GM23338 (cell line): ENCODE results near the gene APH1B. TPM values are rescaled to one million over a fixed set of nuclear protein-coding genes. Genes with fewer than 3 reads are reported as not detected.

ENCODE experiments used
- ATAC-seq: fragments of 200-7000 bp; cut with Tn5 transposase; 3 replicates; pipeline ENCODE4 v1.9.1; 2020
- DNase-seq: peaks from one replicate; pipeline ENCODE4 v3.0.0-alpha.2; 2015; ENCODE audit warnings: low spot score
- H2AFZ ChIP-seq: fragments of 200-600 bp; sonication (generic); 2 replicates; pipeline ENCODE4 v1.8.0; 2016; ENCODE audit warnings: antibody characterized with exemption, mild to moderate bottlenecking, moderate library complexity
- H3F3A ChIP-seq: fragments of 200-600 bp; sonication (generic); replicated peaks from 2 replicates; pipeline ENCODE4 v1.8.0; 2017; ENCODE audit warnings: antibody characterized with exemption, mixed run types, low read depth
- H3K27ac ChIP-seq: fragments of 200-600 bp; sonication (generic); 2 replicates; pipeline ENCODE4 v1.6.1; 2016; ENCODE audit warnings: low read depth
- H3K27me3 ChIP-seq: fragments of 200-600 bp; sonication (generic); 2 replicates; pipeline ENCODE4 v1.8.0; 2016; ENCODE audit warnings: mild to moderate bottlenecking, mixed run types, moderate library complexity; ENCODE audit not compliant: insufficient read depth
- H3K36me3 ChIP-seq: fragments of 200-600 bp; sonication (generic); 2 replicates; pipeline ENCODE4 v1.8.0; 2016; ENCODE audit warnings: mild to moderate bottlenecking; ENCODE audit not compliant: insufficient read depth
- H3K4me1 ChIP-seq: fragments of 200-600 bp; sonication (generic); 2 replicates; pipeline ENCODE4 v1.8.0; 2016; ENCODE audit warnings: mild to moderate bottlenecking, moderate library complexity; ENCODE audit not compliant: insufficient read depth
- H3K4me2 ChIP-seq: fragments of 200-600 bp; sonication (generic); 2 replicates; pipeline ENCODE4 v1.7.1; 2017; ENCODE audit warnings: mixed run types
- H3K4me3 ChIP-seq: fragments of 200-600 bp; sonication (generic); 2 replicates; pipeline ENCODE4 v1.6.1; 2016; ENCODE audit warnings: mixed run types
- H3K79me2 ChIP-seq: fragments of 200-600 bp; sonication (generic); replicated peaks from 2 replicates; pipeline ENCODE4 v1.8.0; 2017; ENCODE audit warnings: mild to moderate bottlenecking; ENCODE audit not compliant: insufficient read depth
- H3K9me2 ChIP-seq: fragments of 200-600 bp; sonication (generic); 2 replicates; pipeline ENCODE4 v1.8.0; 2017; ENCODE audit not compliant: insufficient read depth
- H4K20me1 ChIP-seq: fragments of 200-600 bp; sonication (generic); replicated peaks from 2 replicates; pipeline ENCODE4 v1.8.0; 2017; ENCODE audit warnings: mild to moderate bottlenecking; ENCODE audit not compliant: insufficient read depth
- H3K27ac Mint-ChIP-seq: 2 replicates; pipeline ENCODE4 v1.8.0; 2020; ENCODE audit warnings: inconsistent platforms, mild to moderate bottlenecking, moderate library complexity, mixed read lengths
- H3K27me3 Mint-ChIP-seq: 3 replicates; pipeline ENCODE4 v1.8.0; 2022; ENCODE audit warnings: low read depth, mild to moderate bottlenecking, moderate library complexity, mixed read lengths, inconsistent platforms; ENCODE audit not compliant: insufficient read depth, poor library complexity
- H3K36me3 Mint-ChIP-seq: 3 replicates; pipeline ENCODE4 v1.8.0; 2021; ENCODE audit warnings: low read depth, mild to moderate bottlenecking, inconsistent platforms, moderate library complexity, mixed read lengths
- H3K4me1 Mint-ChIP-seq: 3 replicates; pipeline ENCODE4 v1.8.0; 2020; ENCODE audit warnings: mild to moderate bottlenecking, inconsistent platforms, mixed read lengths
- H3K4me3 Mint-ChIP-seq: 3 replicates; pipeline ENCODE4 v1.8.0; 2021; ENCODE audit warnings: moderate library complexity, mild to moderate bottlenecking, inconsistent platforms, mixed read lengths
- H3K9me3 Mint-ChIP-seq: 3 replicates; pipeline ENCODE4 v1.8.0; 2020; ENCODE audit warnings: moderate library complexity, mild to moderate bottlenecking, inconsistent platforms, mixed read lengths
- CREB1 ChIP-seq: fragments of 250-450 bp; sonication (Bioruptor Pico); IDR thresholded peaks from 2 replicates; pipeline ENCODE4 v1.5.0; 2020; ENCODE audit warnings: low read depth, mild to moderate bottlenecking, moderate library complexity
- EZH2 ChIP-seq: fragments of 200-600 bp; sonication (generic); IDR thresholded peaks from one replicate; pipeline ENCODE4 v1.8.0; 2017; ENCODE audit warnings: antibody characterized with exemption, mild to moderate bottlenecking, low read depth; ENCODE audit not compliant: unreplicated experiment
- EZH2phosphoT487 ChIP-seq: fragments of 200-600 bp; sonication (generic); IDR thresholded peaks from one replicate; pipeline ENCODE4 v1.8.1; 2018; ENCODE audit warnings: antibody characterized with exemption; ENCODE audit not compliant: unreplicated experiment
- JUNB ChIP-seq: IDR thresholded peaks from one replicate; pipeline ENCODE4 v1.6.1; 2016; ENCODE audit warnings: antibody characterized with exemption; ENCODE audit not compliant: unreplicated experiment
- NANOG ChIP-seq: IDR thresholded peaks from 2 replicates; pipeline ENCODE4 v1.6.1; 2016; ENCODE audit warnings: antibody characterized with exemption, borderline replicate concordance
- POLR2AphosphoS5 ChIP-seq: IDR thresholded peaks from 2 replicates; pipeline ENCODE4 v1.6.1; 2016; ENCODE audit warnings: antibody characterized with exemption, low read depth
- STAT1 ChIP-seq: IDR thresholded peaks from one replicate; pipeline ENCODE4 v1.6.1; 2016; ENCODE audit warnings: antibody characterized with exemption; ENCODE audit not compliant: unreplicated experiment
- ZNF114 ChIP-seq: fragments of 250-450 bp; sonication (Bioruptor Pico); IDR thresholded peaks from 2 replicates; pipeline ENCODE4 v1.5.0; 2020; ENCODE audit warnings: mild to moderate bottlenecking, moderate library complexity
- polyA plus RNA-seq: library from polyadenylated mRNA; unstranded; fragments of >200 nt; fragmentation: Nextera tagmentation; extraction: Ambion mirVana; gene quantifications from 2 replicates; pipeline ENCODE4 v1.2.1, GENCODE V29; 2016
- total RNA-seq: library from RNA; depleted of rRNA; stranded (reverse); fragments of >200 nt; shearing (Covaris generic); gene quantifications from 2 replicates; pipeline ENCODE4 v1.2.3, GENCODE V29; 2014
- TF ChIP-seq, protein P1 (sequence below): IDR thresholded peaks from 2 replicates; pipeline ENCODE4 v1.6.1; 2016; ENCODE audit warnings: antibody characterized with exemption
- TF ChIP-seq, protein P2 (sequence below): fragments of 250-450 bp; sonication (Bioruptor Pico); IDR thresholded peaks from 2 replicates; pipeline ENCODE4 v1.5.0; 2020; ENCODE audit warnings: mild to moderate bottlenecking, moderate library complexity
- TF ChIP-seq, protein P3 (sequence below), 2 experiments: fragments of 200-600 bp in 1 of 2; sonication (generic) in 1 of 2; conservative IDR thresholded peaks; 2 replicates each; pipeline versions ENCODE4 v1.5.1 to v1.6.1; 2016 to 2017; ENCODE audit warnings: antibody characterized with exemption in 2 of 2, low read depth in 2 of 2, mild to moderate bottlenecking in 2 of 2, moderate library complexity in 1 of 2

Gene APH1B
- total and polyA plus RNA-seq, 2 experiments from 2014 or later, result 14.3 to 24.4 TPM

DNA sequence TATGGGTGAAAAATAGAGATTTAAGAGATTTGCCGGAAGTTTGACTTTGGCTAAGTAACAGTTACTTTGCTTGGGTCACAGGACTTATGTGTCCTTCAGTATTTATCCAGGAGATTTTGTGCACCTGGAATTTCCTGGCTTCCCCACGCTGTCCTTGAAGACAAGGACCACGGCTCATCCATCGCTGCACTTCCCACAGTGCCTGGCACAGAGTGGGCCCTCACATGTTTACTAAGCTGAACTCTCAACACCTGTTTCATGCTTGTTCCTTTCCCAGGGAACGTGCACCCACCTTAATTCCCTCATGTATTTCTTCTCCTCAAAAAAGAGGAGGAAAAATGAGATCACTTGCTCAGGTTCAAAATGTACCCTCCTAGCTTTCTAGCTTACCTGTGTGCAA is 72.2 kb downstream of the APH1B start:
- no peak overlapping the region for H3K27ac ChIP-seq
- no peaks in the 10 kb centered on the region for H3K4me1 ChIP-seq
- Mint-ChIP-seq H3K36me3 (no peaks in the 10 kb centered on the region), H3K9me3 (no peaks in the 10 kb centered on the region), H3K27me3 (no peaks in the 10 kb centered on the region), H3K27ac (no peak overlapping the region), H3K4me1 (peaks cover 6% of the 10 kb centered on the region; the same call in 2 of the 3 replicates), H3K4me3 (no peak overlapping the region)
- H3K4me3 ChIP-seq, result no peak overlapping the region
- DNase-seq, result no peak
- H3K36me3 ChIP-seq, result no peaks in the 10 kb centered on the region
- no peak for ATAC-seq
- no peaks in the 10 kb centered on the region for H3F3A ChIP-seq
- no peak overlapping the region for H2AFZ ChIP-seq
- no peaks in the 10 kb centered on the region for H3K27me3 ChIP-seq
- H3K9me2 ChIP-seq, result no peaks in the 10 kb centered on the region
- no peak overlapping the region for H3K4me2 ChIP-seq
- no peaks in the 10 kb centered on the region for H4K20me1 ChIP-seq
- H3K79me2 ChIP-seq, result no peaks in the 10 kb centered on the region
- TF ChIP-seq EZH2phosphoT487, result no peak

DNA sequence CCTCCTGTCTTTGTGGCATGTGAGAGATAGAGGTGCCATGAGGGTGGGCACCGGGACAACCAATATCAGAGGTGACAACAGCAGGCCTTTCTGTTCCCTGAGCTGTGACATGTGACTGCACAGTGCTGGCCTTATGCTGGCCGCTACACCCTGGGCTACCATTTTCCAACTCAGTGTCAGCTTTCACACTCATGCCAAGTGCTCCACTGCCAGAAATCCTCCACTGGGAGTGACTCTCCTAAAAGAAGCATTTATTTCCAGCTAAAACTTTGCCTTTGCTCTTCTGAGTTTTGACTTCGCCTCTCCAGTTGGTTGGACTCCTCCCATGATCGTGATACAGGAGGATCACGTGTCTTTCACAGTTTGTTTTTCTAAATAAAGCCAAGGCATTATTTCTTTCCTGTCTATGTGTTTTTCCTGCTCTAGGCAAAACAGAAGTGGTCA is 72.8 kb downstream of the APH1B start:
- no peak overlapping the region for H3K4me3 ChIP-seq
- no peaks in the 10 kb centered on the region for H3K36me3 ChIP-seq
- H3K9me2 ChIP-seq, result no peaks in the 10 kb centered on the region
- H3K4me1 ChIP-seq, result no peaks in the 10 kb centered on the region
- no peaks in the 10 kb centered on the region for H3F3A ChIP-seq
- no peak overlapping the region for H3K4me2 ChIP-seq
- no peak overlapping the region for H3K27ac ChIP-seq
- no peaks in the 10 kb centered on the region for H4K20me1 ChIP-seq
- DNase-seq (no peak), ATAC-seq (no peak)
- H3K79me2 ChIP-seq, result no peaks in the 10 kb centered on the region
- Mint-ChIP-seq H3K4me3 (no peak overlapping the region), H3K27ac (no peak overlapping the region), H3K4me1 (peaks cover 8% of the 10 kb centered on the region; the same call in 2 of the 3 replicates), H3K27me3 (no peaks in the 10 kb centered on the region), H3K36me3 (no peaks in the 10 kb centered on the region), H3K9me3 (no peaks in the 10 kb centered on the region)
- H3K27me3 ChIP-seq, result no peaks in the 10 kb centered on the region
- no peak overlapping the region for H2AFZ ChIP-seq
- TF ChIP-seq, protein P1, sequence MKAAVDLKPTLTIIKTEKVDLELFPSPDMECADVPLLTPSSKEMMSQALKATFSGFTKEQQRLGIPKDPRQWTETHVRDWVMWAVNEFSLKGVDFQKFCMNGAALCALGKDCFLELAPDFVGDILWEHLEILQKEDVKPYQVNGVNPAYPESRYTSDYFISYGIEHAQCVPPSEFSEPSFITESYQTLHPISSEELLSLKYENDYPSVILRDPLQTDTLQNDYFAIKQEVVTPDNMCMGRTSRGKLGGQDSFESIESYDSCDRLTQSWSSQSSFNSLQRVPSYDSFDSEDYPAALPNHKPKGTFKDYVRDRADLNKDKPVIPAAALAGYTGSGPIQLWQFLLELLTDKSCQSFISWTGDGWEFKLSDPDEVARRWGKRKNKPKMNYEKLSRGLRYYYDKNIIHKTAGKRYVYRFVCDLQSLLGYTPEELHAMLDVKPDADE, result no peak
- TF ChIP-seq CREB1 (CRISPR knock-in tag), result no peak
- no peak for TF ChIP-seq JUNB
- TF ChIP-seq EZH2, result no peak
- TF ChIP-seq STAT1, result no peak
- TF ChIP-seq, protein P2, sequence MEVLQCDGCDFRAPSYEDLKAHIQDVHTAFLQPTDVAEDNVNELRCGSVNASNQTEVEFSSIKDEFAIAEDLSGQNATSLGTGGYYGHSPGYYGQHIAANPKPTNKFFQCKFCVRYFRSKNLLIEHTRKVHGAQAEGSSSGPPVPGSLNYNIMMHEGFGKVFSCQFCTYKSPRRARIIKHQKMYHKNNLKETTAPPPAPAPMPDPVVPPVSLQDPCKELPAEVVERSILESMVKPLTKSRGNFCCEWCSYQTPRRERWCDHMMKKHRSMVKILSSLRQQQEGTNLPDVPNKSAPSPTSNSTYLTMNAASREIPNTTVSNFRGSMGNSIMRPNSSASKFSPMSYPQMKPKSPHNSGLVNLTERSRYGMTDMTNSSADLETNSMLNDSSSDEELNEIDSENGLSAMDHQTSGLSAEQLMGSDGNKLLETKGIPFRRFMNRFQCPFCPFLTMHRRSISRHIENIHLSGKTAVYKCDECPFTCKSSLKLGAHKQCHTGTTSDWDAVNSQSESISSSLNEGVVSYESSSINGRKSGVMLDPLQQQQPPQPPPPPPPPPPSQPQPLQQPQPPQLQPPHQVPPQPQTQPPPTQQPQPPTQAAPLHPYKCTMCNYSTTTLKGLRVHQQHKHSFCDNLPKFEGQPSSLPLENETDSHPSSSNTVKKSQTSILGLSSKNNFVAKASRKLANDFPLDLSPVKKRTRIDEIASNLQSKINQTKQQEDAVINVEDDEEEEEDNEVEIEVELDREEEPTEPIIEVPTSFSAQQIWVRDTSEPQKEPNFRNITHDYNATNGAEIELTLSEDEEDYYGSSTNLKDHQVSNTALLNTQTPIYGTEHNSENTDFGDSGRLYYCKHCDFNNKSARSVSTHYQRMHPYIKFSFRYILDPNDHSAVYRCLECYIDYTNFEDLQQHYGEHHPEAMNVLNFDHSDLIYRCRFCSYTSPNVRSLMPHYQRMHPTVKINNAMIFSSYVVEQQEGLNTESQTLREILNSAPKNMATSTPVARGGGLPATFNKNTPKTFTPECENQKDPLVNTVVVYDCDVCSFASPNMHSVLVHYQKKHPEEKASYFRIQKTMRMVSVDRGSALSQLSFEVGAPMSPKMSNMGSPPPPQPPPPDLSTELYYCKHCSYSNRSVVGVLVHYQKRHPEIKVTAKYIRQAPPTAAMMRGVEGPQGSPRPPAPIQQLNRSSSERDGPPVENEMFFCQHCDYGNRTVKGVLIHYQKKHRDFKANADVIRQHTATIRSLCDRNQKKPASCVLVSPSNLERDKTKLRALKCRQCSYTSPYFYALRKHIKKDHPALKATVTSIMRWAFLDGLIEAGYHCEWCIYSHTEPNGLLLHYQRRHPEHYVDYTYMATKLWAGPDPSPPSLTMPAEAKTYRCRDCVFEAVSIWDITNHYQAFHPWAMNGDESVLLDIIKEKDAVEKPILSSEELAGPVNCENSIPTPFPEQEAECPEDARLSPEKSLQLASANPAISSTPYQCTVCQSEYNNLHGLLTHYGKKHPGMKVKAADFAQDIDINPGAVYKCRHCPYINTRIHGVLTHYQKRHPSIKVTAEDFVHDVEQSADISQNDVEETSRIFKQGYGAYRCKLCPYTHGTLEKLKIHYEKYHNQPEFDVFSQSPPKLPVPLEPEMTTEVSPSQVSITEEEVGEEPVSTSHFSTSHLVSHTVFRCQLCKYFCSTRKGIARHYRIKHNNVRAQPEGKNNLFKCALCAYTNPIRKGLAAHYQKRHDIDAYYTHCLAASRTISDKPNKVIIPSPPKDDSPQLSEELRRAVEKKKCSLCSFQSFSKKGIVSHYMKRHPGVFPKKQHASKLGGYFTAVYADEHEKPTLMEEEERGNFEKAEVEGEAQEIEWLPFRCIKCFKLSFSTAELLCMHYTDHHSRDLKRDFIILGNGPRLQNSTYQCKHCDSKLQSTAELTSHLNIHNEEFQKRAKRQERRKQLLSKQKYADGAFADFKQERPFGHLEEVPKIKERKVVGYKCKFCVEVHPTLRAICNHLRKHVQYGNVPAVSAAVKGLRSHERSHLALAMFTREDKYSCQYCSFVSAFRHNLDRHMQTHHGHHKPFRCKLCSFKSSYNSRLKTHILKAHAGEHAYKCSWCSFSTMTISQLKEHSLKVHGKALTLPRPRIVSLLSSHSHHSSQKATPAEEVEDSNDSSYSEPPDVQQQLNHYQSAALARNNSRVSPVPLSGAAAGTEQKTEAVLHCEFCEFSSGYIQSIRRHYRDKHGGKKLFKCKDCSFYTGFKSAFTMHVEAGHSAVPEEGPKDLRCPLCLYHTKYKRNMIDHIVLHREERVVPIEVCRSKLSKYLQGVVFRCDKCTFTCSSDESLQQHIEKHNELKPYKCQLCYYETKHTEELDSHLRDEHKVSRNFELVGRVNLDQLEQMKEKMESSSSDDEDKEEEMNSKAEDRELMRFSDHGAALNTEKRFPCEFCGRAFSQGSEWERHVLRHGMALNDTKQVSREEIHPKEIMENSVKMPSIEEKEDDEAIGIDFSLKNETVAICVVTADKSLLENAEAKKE (CRISPR knock-in tag), result no peak
- TF ChIP-seq ZNF114 (CRISPR knock-in tag), result no peak
- TF ChIP-seq, protein P3, sequence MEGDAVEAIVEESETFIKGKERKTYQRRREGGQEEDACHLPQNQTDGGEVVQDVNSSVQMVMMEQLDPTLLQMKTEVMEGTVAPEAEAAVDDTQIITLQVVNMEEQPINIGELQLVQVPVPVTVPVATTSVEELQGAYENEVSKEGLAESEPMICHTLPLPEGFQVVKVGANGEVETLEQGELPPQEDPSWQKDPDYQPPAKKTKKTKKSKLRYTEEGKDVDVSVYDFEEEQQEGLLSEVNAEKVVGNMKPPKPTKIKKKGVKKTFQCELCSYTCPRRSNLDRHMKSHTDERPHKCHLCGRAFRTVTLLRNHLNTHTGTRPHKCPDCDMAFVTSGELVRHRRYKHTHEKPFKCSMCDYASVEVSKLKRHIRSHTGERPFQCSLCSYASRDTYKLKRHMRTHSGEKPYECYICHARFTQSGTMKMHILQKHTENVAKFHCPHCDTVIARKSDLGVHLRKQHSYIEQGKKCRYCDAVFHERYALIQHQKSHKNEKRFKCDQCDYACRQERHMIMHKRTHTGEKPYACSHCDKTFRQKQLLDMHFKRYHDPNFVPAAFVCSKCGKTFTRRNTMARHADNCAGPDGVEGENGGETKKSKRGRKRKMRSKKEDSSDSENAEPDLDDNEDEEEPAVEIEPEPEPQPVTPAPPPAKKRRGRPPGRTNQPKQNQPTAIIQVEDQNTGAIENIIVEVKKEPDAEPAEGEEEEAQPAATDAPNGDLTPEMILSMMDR (conservative IDR thresholded peaks at IDR 0.05; ENCODE audit: low read depth in 2 of 2), result no peak
- TF ChIP-seq NANOG, result no peak
- no peak for TF ChIP-seq POLR2AphosphoS5
